Measurements from ENCODE around the gene SNAPC2. TPM values are rescaled to one million over a fixed set of nuclear protein-coding genes. Genes with fewer than 3 reads are reported as not detected.
"Not testable (repeated sequence)": the region's sequence is repeated elsewhere in the genome, so short reads cannot be mapped to it uniquely, and the experiment has no call there.

Gene SNAPC2
- total RNA-seq, 1 donor from 2014 or later, result 19.5 TPM

GRCh38 chr19:7879836-7880235 lies 40.3 kb upstream of the SNAPC2 start:
- intact Hi-C loops (cut with micrococcal nuclease), result loop anchor here (10.0 kb wide), 1 partner anchor 745 kb away; no protein-coding TSS in a partner anchor
- Mint-ChIP-seq H3K27ac (no peak overlapping the region), H3K36me3 (ENCODE audit: low read depth) (no peaks in the 10 kb centered on the region), H3K27me3 (ENCODE audit: low read depth) (peaks cover 16% of the 10 kb centered on the region), H3K4me1 (ENCODE audit: low read depth) (peaks cover 1% of the 10 kb centered on the region), H3K9me3 (no peaks in the 10 kb centered on the region), H3K4me3 (ENCODE audit: low read depth) (no peak overlapping the region)
- no peak for DNase-seq (ENCODE audit: low spot score)

DNA sequence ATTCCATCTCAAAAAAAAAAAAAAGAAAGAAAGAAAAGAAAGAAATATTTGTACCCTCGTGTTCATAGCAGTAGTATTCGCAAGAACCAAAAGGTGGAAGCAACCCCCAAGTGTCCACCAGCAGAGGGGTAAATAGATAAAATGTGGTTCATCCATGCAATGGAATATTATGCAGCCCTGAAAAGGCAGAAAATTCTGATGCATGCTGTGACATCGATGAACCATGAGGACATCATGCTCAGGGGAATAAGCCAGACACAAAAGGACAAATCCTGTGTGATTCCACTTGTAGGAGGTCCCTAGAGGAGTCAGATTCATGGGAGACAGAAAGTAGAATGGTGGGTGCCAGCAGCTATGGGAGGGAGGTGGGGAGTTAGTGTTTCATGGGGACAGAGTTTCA lies 38.2 kb upstream of the SNAPC2 start:
- Mint-ChIP-seq H3K9me3 (no peaks in the 10 kb centered on the region), H3K27me3 (ENCODE audit: low read depth) (peaks cover 3% of the 10 kb centered on the region), H3K4me1 (ENCODE audit: low read depth) (peaks cover 1% of the 10 kb centered on the region), H3K36me3 (ENCODE audit: low read depth) (no peaks in the 10 kb centered on the region), H3K4me3 (ENCODE audit: low read depth) (no peak overlapping the region), H3K27ac (no peak overlapping the region)
- intact Hi-C loops (cut with micrococcal nuclease), result loop anchor here (10.0 kb wide), 1 partner anchor 743 kb away; no protein-coding TSS in a partner anchor
- no peak for DNase-seq (ENCODE audit: low spot score)

GRCh38 chr19:7883105-7883504 lies 37.0 kb upstream of the SNAPC2 start:
- H3K27ac Mint-ChIP-seq, result no peak overlapping the region
- intact Hi-C loops (cut with micrococcal nuclease), result loop anchor here (10.0 kb wide), 1 partner anchor 742 kb away; no protein-coding TSS in a partner anchor
- H3K4me3 Mint-ChIP-seq (ENCODE audit: low read depth), result no peak overlapping the region

DNA sequence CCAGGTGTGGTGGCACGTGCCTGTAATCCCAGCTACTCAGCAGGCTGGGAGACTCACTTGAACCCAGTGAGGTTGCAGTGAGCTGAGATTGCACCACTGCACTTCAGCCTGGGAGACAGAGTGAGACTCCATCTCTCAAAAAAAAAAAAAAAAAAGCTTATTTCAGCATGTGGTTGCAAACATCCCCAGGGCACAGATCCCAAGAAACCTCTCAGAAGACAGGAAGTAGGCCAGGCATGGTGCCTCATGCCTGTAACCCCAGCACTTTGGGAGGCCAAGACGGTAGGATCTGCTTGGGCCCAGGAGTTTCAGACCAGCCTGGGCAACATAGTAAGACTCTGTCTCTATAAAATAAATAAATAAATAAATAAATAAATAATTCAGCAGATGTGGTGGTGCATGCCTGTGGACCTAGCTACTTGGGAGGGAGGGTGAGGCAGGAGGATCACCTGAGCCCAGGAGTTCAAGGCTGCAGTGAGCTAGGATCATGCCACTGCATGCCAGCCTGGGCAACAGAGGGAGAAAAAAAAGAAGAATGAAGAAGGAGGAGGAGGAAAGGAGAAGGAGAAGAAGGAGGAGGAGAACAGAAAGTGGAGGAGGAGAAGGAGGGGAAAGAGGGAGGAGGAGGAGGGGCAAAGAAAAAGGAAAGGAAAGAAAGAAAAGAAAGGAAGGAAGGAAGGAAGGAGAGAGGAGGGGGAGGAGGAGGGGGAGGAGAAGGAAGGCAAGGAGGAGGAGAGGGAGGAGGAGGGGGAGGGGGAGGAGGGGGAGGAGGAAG lies 36.2 kb upstream of the SNAPC2 start:
- no peak for DNase-seq (ENCODE audit: low spot score)
- Mint-ChIP-seq H3K27me3 (ENCODE audit: low read depth) (peaks cover 4% of the 10 kb centered on the region), H3K4me1 (ENCODE audit: low read depth) (peaks cover 1% of the 10 kb centered on the region), H3K4me3 (ENCODE audit: low read depth) (no peak overlapping the region), H3K27ac (no peak overlapping the region), H3K9me3 (no peaks in the 10 kb centered on the region), H3K36me3 (ENCODE audit: low read depth) (no peaks in the 10 kb centered on the region)
- intact Hi-C loops (cut with micrococcal nuclease), result loop anchor here (10.0 kb wide), 1 partner anchor 741 kb away; no protein-coding TSS in a partner anchor

More at GRCh38 chr19:7883105-7883504, 37.0 kb upstream of the SNAPC2 start:
- Mint-ChIP-seq H3K9me3 (no peaks in the 10 kb centered on the region), H3K4me1 (ENCODE audit: low read depth) (peaks cover 1% of the 10 kb centered on the region), H3K36me3 (ENCODE audit: low read depth) (no peaks in the 10 kb centered on the region), H3K27me3 (ENCODE audit: low read depth) (peaks cover 2% of the 10 kb centered on the region)
- DNase-seq (ENCODE audit: low spot score), result no peak

- Mint-ChIP-seq H3K9me3 (no peaks in the 10 kb centered on the region), H3K27ac (no peak overlapping the region), H3K4me3 (ENCODE audit: low read depth) (no peak overlapping the region), H3K36me3 (ENCODE audit: low read depth) (no peaks in the 10 kb centered on the region), H3K4me1 (ENCODE audit: low read depth) (peaks cover 1% of the 10 kb centered on the region), H3K27me3 (ENCODE audit: low read depth) (peaks cover 10% of the 10 kb centered on the region)
- no peak for DNase-seq (ENCODE audit: low spot score)
- intact Hi-C loops (cut with micrococcal nuclease), result loop anchor here (10.0 kb wide), 1 partner anchor 739 kb away; no protein-coding TSS in a partner anchor
Measured at GRCh38 chr19:7885818-7886217, 34.3 kb upstream of the SNAPC2 start.

- Mint-ChIP-seq H3K4me1 (ENCODE audit: low read depth) (peaks cover 1% of the 10 kb centered on the region), H3K4me3 (ENCODE audit: low read depth) (no peak overlapping the region), H3K36me3 (ENCODE audit: low read depth) (no peaks in the 10 kb centered on the region), H3K9me3 (no peaks in the 10 kb centered on the region), H3K27ac (no peak overlapping the region), H3K27me3 (ENCODE audit: low read depth) (peaks cover 10% of the 10 kb centered on the region)
- intact Hi-C loops (cut with micrococcal nuclease), result loop anchor here (10.0 kb wide), 1 partner anchor 737 kb away; no protein-coding TSS in a partner anchor
- no peak for DNase-seq (ENCODE audit: low spot score)
Measured at GRCh38 chr19:7887408-7888144, 32.6 kb upstream of the SNAPC2 start.

DNA sequence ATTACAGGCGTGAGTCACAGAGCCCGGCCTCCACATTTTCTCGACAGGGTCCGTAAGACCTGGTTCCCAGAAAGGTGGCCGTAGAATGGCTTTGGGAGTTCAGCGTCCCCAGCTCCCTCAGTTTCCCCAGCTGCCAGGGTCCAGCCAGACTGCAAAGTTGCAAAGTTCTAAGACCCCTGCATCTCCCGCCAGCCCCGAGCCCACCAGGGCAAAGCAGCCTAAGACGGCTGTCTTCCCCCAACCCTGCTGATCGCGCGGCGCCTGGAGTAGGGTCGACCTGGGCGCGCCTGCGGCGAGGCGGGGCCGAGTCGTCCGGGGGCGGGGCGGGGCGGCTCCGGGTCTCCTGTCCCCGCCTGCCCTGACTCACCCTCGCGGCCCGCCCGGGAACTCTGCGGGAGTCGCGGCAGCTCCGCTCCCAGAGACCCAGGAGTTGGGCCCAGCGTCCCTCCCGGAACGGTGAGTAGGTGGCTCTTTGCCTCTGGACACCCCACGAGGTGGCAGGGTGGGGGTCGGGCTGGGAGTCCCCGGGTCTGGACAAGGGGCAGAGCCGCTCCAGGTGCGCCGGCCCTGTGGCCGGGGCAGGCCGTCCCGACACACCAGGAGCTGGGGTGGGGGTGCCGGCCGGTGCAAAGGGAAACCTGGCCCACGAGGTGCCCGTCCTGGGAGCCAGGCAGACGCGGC lies 31.9 kb upstream of the SNAPC2 start, which contains the start of gene LRRC8E:
TSS of gene LRRC8E (plus strand) at position 366 of the 681 bp plus-strand sequence. CDS start 7,094 bp downstream, outside the sequence.
- peaks cover 10% of the 10 kb centered on the region for H3K27me3 Mint-ChIP-seq (ENCODE audit: low read depth)
- intact Hi-C loops (cut with micrococcal nuclease), result loop anchor here (10.0 kb wide), 1 partner anchor 737 kb away; no protein-coding TSS in a partner anchor
- peaks cover 1% of the 10 kb centered on the region for H3K4me1 Mint-ChIP-seq (ENCODE audit: low read depth)
- DNase-seq (ENCODE audit: low spot score), result no peak
- no peak within 1 kb of the TSS for H3K27ac Mint-ChIP-seq
- H3K4me3 Mint-ChIP-seq (ENCODE audit: low read depth), result no peak within 1 kb of the TSS
- no peaks in the 10 kb centered on the region for H3K9me3 Mint-ChIP-seq
- H3K36me3 Mint-ChIP-seq (ENCODE audit: low read depth), result no peaks in the 10 kb centered on the region

- DNase-seq (ENCODE audit: low spot score), result no peak
- intact Hi-C loops (cut with micrococcal nuclease), result loop anchor here (10.0 kb wide), 1 partner anchor 736 kb away; no protein-coding TSS in a partner anchor
- no peaks in the 10 kb centered on the region for H3K9me3 Mint-ChIP-seq
- H3K4me1 Mint-ChIP-seq (ENCODE audit: low read depth), result peaks cover 2% of the 10 kb centered on the region
- peaks cover 10% of the 10 kb centered on the region for H3K27me3 Mint-ChIP-seq (ENCODE audit: low read depth)
- no peaks in the 10 kb centered on the region for H3K36me3 Mint-ChIP-seq (ENCODE audit: low read depth)
- no peak overlapping the region for H3K27ac Mint-ChIP-seq
- no peak overlapping the region for H3K4me3 Mint-ChIP-seq (ENCODE audit: low read depth)
Measured at GRCh38 chr19:7888826-7889217, 31.3 kb upstream of the SNAPC2 start.

GRCh38 chr19:7893362-7894101 lies 26.6 kb upstream of the SNAPC2 start:
- H3K4me3 Mint-ChIP-seq (ENCODE audit: low read depth); intact Hi-C loops (cut with micrococcal nuclease); DNase-seq (ENCODE audit: low spot score); H3K9me3 Mint-ChIP-seq; H3K36me3 Mint-ChIP-seq (ENCODE audit: low read depth); H3K27ac Mint-ChIP-seq; H3K27me3 Mint-ChIP-seq (ENCODE audit: low read depth); H3K4me1 Mint-ChIP-seq (ENCODE audit: low read depth): not testable (repeated sequence)

- no peaks in the 10 kb centered on the region for H3K36me3 Mint-ChIP-seq (ENCODE audit: low read depth)
- H3K9me3 Mint-ChIP-seq, result no peaks in the 10 kb centered on the region
- no peak overlapping the region for H3K27ac Mint-ChIP-seq
- H3K27me3 Mint-ChIP-seq (ENCODE audit: low read depth), result peaks cover 4% of the 10 kb centered on the region
- no peak for DNase-seq (ENCODE audit: low spot score)
- intact Hi-C loops (cut with micrococcal nuclease), result no loop called here
- no peak overlapping the region for H3K4me3 Mint-ChIP-seq (ENCODE audit: low read depth)
- peaks cover 3% of the 10 kb centered on the region for H3K4me1 Mint-ChIP-seq (ENCODE audit: low read depth)
Measured at GRCh38 chr19:7894612-7895309, 25.4 kb upstream of the SNAPC2 start.

DNA sequence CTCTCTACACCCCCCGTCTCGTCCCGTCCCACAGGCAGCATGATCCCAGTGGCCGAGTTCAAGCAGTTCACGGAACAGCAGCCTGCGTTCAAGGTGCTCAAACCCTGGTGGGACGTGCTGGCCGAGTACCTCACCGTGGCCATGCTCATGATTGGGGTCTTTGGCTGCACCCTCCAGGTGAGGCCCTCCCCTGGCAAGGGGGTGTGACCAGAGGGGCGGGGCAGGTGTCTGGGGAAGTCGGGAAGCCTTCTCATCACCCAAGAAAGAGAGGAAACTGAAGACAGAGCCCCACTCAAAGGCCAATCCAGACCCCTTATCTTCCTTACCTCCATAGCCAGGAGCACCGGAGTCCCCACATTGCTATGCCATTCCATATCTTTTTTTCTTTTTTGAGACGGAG lies 24.6 kb upstream of the SNAPC2 start:
- Mint-ChIP-seq H3K4me3 (ENCODE audit: low read depth) (no peak overlapping the region), H3K9me3 (no peaks in the 10 kb centered on the region), H3K27ac (no peak overlapping the region), H3K27me3 (ENCODE audit: low read depth) (no peaks in the 10 kb centered on the region), H3K36me3 (ENCODE audit: low read depth) (no peaks in the 10 kb centered on the region), H3K4me1 (ENCODE audit: low read depth) (peaks cover 3% of the 10 kb centered on the region)
- intact Hi-C loops (cut with micrococcal nuclease), result no loop called here
- no peak for DNase-seq (ENCODE audit: low spot score)

All from activated T-helper 2 cell treated with anti-CD3 and anti-CD28 coated beads, Interferon-gamma antibody, Interleukin-2, Interleukin-4, amounts not matched to agents 10 μg/mL and 5 μg/mL and 100 μg/mL, durations not matched to agents 14 hours and 24 hours and 36 hours (primary cell).